ENCODE data around the gene EWSR1. TPM values are rescaled to one million over a fixed set of nuclear protein-coding genes. Genes with fewer than 3 reads are reported as not detected.

The EWSR1 gene
- total RNA-seq, 3 donors from 2014 or later (not counting 1 experiment from before 2014, with no cell fraction given) = 366 to 387 (median 382) TPM

DNA sequence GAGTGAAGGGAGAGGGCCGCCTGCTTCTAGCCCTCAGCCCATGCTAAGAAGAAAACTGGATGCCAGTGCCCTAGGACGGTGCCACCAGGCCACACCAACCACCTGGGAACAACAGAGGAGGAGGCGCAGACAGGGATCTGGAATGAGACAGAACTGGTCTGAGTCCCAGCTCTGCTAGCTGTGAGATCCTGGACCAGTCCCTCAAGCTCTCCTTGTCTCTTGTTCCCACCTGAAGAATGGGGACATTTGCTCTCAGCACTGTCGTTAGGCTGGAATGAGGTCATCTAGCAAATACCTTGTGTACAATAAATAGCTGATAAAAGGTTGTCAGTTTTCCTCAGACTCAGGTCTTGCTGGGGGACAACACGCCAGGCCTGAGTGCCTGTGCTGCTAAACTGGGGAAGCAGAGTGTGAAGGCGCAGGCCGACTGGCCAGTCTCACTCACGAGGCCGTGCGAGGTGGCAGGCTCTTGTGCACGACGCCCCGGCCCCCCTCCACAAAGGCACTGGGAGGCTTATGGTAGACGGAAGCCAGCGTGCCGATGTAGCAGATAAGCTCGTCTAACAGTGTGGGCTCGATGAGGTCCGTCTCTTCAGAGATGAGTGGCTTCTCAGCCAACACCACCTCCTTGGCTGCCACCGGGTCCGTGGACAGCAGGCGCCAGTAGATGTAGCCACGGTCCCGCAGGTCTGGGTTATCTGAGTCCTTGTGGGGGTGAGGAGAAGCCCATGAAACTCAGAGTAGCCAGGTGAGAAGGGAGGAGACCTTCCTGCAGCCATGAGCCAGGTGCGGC is 73.2 kb downstream of the EWSR1 start:
- no peaks in the 10 kb centered on the region for H3K27me3 ChIP-seq (ENCODE audit: control insufficient read depth, insufficient read depth, low read length)
- no peak overlapping the region for H3K4me3 Mint-ChIP-seq
- no peak for DNase-seq
- H3K27ac ChIP-seq (ENCODE audit: low read length) = no peak overlapping the region
- no peak overlapping the region for H3K4me3 ChIP-seq (ENCODE audit: low read length)
- no peaks in the 10 kb centered on the region for H3K9me3 ChIP-seq (ENCODE audit: control insufficient read depth, insufficient read depth, low read length)
- peaks cover 77% of the 10 kb centered on the region for H3K36me3 ChIP-seq (ENCODE audit: control insufficient read depth, insufficient read depth, low read length)
- H3K27ac Mint-ChIP-seq = no peak overlapping the region
- intact Hi-C loops (cut with micrococcal nuclease) = no loop called here
- H3K4me1 Mint-ChIP-seq = no peaks in the 10 kb centered on the region
- TF ChIP-seq, protein P1, sequence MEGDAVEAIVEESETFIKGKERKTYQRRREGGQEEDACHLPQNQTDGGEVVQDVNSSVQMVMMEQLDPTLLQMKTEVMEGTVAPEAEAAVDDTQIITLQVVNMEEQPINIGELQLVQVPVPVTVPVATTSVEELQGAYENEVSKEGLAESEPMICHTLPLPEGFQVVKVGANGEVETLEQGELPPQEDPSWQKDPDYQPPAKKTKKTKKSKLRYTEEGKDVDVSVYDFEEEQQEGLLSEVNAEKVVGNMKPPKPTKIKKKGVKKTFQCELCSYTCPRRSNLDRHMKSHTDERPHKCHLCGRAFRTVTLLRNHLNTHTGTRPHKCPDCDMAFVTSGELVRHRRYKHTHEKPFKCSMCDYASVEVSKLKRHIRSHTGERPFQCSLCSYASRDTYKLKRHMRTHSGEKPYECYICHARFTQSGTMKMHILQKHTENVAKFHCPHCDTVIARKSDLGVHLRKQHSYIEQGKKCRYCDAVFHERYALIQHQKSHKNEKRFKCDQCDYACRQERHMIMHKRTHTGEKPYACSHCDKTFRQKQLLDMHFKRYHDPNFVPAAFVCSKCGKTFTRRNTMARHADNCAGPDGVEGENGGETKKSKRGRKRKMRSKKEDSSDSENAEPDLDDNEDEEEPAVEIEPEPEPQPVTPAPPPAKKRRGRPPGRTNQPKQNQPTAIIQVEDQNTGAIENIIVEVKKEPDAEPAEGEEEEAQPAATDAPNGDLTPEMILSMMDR (IDR thresholded peaks at IDR 0.05) = no peak
- H3K36me3 Mint-ChIP-seq = no peaks in the 10 kb centered on the region
- WGBS (ENCODE audit: insufficient coverage) = 98% methylated on average over 25 of the region's 25 CpGs
- no peaks in the 10 kb centered on the region for H3K9me3 Mint-ChIP-seq
- no peaks in the 10 kb centered on the region for H3K27me3 Mint-ChIP-seq (ENCODE audit: low read depth in 2 of 2)
- H3K4me1 ChIP-seq (ENCODE audit: control insufficient read depth, insufficient read depth, low read length) = no peaks in the 10 kb centered on the region
- no peak for ATAC-seq

DNA sequence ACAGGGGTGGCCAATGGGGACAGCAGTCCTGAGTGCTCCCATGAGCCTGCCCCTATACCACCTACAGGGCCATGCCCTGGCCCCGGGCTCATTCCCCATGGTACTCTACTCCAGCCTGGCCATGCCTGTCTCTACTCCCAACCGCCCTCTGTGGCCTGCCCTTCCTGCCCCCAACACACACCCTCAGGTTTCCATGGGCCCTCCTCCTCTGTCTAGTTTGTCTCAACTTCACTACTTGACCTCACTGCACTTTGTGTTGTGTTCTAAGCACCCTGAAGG is 73.7 kb downstream of the EWSR1 start:
- intact Hi-C loops (cut with micrococcal nuclease) = no loop called here
- TF ChIP-seq, protein P1 (IDR thresholded peaks at IDR 0.05) = no peak
- Histone ChIP-seq H3K27ac (ENCODE audit: low read length) (no peak overlapping the region), H3K36me3 (ENCODE audit: control insufficient read depth, insufficient read depth, low read length) (peaks cover 79% of the 10 kb centered on the region), H3K9me3 (ENCODE audit: control insufficient read depth, insufficient read depth, low read length) (no peaks in the 10 kb centered on the region), H3K4me1 (ENCODE audit: control insufficient read depth, insufficient read depth, low read length) (no peaks in the 10 kb centered on the region), H3K27me3 (ENCODE audit: control insufficient read depth, insufficient read depth, low read length) (no peaks in the 10 kb centered on the region), H3K4me3 (ENCODE audit: low read length) (no peak overlapping the region)
- Mint-ChIP-seq H3K27me3 (ENCODE audit: low read depth in 2 of 2) (no peaks in the 10 kb centered on the region), H3K36me3 (no peaks in the 10 kb centered on the region), H3K4me1 (no peaks in the 10 kb centered on the region), H3K9me3 (no peaks in the 10 kb centered on the region), H3K4me3 (no peak overlapping the region), H3K27ac (no peak overlapping the region)
- DNase-seq (no peak), ATAC-seq (no peak)
- 95% methylated on average over 2 of the region's 2 CpGs for WGBS (ENCODE audit: insufficient coverage)

- intact Hi-C loops (cut with micrococcal nuclease) = no loop called here
- Mint-ChIP-seq H3K4me3 (no peak overlapping the region), H3K4me1 (no peaks in the 10 kb centered on the region), H3K9me3 (no peaks in the 10 kb centered on the region), H3K36me3 (no peaks in the 10 kb centered on the region), H3K27ac (no peak overlapping the region), H3K27me3 (ENCODE audit: low read depth in 2 of 2) (no peaks in the 10 kb centered on the region)
- H3K27ac ChIP-seq (ENCODE audit: low read length) = no peak overlapping the region
- WGBS (ENCODE audit: insufficient coverage) = 88% methylated on average over 6 of the region's 6 CpGs
- H3K4me1 ChIP-seq (ENCODE audit: control insufficient read depth, insufficient read depth, low read length) = no peaks in the 10 kb centered on the region
- DNase-seq (no peak), ATAC-seq (no peak)
- H3K9me3 ChIP-seq (ENCODE audit: control insufficient read depth, insufficient read depth, low read length) = no peaks in the 10 kb centered on the region
- H3K27me3 ChIP-seq (ENCODE audit: control insufficient read depth, insufficient read depth, low read length) = no peaks in the 10 kb centered on the region
- peaks cover 79% of the 10 kb centered on the region for H3K36me3 ChIP-seq (ENCODE audit: control insufficient read depth, insufficient read depth, low read length)
- TF ChIP-seq, protein P1 (IDR thresholded peaks at IDR 0.05) = no peak
- no peak overlapping the region for H3K4me3 ChIP-seq (ENCODE audit: low read length)
Measured at GRCh38 chr22:29342177-29342576, 74.1 kb downstream of the EWSR1 start.

Measured in natural killer cell (primary cell).